Gastroesophageal sphincter (tissue), 3 donors: ENCODE measurements around the gene FMN2.

Experiments
- CTCF ChIP-seq, 4 experiments: fragments of 200-600 bp in 2 of 4; fragments of 450-650 bp in 2 of 4; sonication (generic) in 1 of 4; IDR thresholded peaks; one replicate each; pipeline ENCODE4 v1.5.1; 2017 to 2019; ENCODE audit warnings: antibody characterized with exemption in 4 of 4, mild to moderate bottlenecking in 2 of 4, moderate library complexity in 2 of 4
- EP300 ChIP-seq: sonication (generic); formaldehyde crosslinking; IDR thresholded peaks from one replicate; pipeline ENCODE4 v1.6.1; 2017; ENCODE audit warnings: antibody characterized with exemption, mild to moderate bottlenecking
- POLR2A ChIP-seq, 2 donors: fragments of 450-650 bp; IDR thresholded peaks; one replicate each; pipeline ENCODE4 v1.6.1; 2017; ENCODE audit warnings: antibody characterized with exemption in 2 of 2, mild to moderate bottlenecking in 2 of 2, moderate library complexity in 1 of 2
- POLR2AphosphoS5 ChIP-seq: sonication (generic); formaldehyde crosslinking; IDR thresholded peaks from one replicate; pipeline ENCODE4 v1.6.1; 2017; ENCODE audit warnings: antibody characterized with exemption

- TF ChIP-seq CTCF (IDR thresholded peaks at IDR 0.05) (no peak), POLR2AphosphoS5 (no peak), POLR2A (IDR thresholded peaks at IDR 0.05) (no peak), EP300 (no peak)
These were observed 272.2 kb downstream of the FMN2 start for GRCh38 chr1:240363914-240364313.
